HG02759 (cell line): ENCODE data around the gene PPP6R3.

Experiments used
- ATAC-seq: cut with Tn5 transposase; IDR thresholded peaks from one replicate; pipeline ENCODE4 v1.9.1; 2021; ENCODE audit warnings: mild to moderate bottlenecking, moderate library complexity; ENCODE audit not compliant: unreplicated experiment

PPP6R3 gene

DNA sequence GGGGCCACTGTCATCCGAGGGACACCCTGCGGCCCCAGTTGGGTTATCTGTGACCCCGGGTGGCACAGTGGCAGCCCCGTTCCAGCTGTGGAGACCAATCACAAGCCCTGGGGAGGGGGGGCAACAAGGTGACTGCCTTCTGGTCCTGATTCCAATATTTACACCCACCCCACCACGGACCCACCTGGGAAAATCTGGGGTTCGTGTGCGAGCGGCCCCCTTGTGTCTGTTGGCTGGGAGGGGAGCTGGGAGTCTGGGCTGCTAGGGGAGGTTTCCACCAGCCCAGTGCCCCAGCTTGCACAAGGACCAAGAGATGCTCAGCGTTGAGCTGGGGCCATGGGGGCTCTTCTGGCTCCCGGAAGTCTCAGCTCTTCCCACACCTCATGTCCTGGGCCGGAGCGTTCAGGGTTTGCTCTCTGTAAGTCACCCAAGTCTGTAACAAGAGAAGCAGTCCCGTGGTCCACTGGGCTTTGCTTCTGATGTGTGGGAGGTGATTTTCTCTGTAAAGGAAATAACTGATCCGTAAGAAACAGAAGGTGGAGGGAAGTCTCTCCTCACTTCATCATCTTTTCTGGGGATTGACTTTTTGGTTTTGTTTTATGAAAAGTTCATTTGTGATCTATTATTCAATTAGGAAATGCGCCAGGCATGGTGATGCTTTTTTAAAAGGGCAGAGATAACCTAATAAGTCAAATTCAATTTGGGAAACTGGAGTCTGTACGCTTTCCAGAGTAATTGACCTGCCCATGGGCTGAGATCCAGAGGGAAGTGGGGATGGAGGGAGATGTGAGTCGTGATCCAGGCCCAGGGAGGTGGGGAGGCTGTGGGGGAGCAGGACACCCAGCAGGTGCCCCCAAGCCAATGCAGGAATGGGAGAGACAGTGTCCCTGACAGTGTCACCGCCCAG, 201.4 kb downstream of the PPP6R3 start:
- no peak for ATAC-seq

DNA sequence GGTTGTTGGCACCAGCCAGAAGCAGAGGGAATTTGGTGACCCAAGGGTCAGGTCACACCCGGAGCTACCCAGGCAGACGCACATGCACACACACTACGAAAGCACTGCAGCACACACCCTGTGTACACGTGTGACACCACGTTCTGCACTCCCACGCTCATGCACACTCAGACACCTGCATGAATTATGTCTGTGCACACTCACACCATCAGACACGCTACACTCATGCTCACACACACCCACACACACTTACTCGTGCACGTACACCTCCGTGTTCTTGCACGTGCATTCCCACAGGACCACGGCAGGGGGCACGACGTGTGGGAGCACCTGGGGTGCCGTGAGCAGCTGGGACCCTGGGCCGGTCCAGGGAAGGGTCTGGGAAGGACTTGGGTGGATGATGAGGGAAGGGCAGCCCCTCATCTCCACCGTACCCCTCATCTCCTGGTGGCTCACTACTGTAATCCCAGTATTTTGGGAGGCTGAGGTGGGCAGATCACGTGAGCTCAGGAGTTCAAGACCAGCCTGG, 203.0 kb downstream of the PPP6R3 start:
- no peak for ATAC-seq

DNA sequence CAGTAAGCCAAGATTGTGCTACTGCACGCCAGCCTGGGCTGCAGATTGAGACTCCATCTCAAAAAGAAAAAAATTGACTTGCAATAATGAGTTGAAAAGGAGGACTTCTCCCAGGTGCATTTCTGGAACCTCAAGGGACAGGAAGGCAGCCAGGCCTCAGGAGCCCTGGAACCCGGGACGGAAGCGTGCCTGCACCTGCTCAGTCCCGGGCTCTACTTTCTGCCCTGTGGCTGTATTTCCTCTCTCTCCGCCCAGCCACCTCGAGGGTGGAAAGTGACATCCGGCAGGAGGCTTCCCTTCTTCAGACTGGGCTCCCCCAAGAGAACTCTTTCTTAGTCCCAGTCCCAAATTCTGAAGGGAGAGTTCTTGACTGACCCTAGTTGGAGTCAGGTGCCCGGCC, 203.6 kb downstream of the PPP6R3 start:
- no peak for ATAC-seq

DNA sequence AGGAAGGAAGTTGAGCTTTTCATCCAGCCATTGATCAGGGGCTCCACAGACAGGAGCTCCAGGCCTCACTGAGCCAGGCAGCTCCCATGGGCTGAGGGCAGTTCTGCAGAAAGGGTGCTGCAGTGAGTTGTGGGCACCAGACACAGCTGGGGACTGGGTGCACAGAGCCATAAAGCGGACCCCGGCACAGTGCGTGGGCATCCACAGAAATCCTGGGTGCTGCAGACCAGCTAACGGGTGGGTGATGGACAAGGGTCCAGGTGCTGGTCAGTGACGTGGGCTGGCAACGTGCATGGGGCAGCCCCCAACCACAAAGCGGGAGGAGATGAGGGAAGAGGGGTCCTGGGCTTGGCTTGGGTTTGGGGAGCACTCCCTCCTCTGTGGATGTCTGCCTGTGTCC, 204.4 kb downstream of the PPP6R3 start:
- no peak for ATAC-seq
